NT2/D1 (cell line): ENCODE data around the gene GGACT.

Experiments
- SUZ12 ChIP-seq: IDR thresholded peaks from 2 replicates; pipeline ENCODE4 v1.6.1; 2011; ENCODE audit not compliant: insufficient read length, insufficient read depth; ENCODE audit errors: extremely low read depth
- YY1 ChIP-seq: IDR thresholded peaks from 2 replicates; pipeline ENCODE4 v1.6.1; 2011; ENCODE audit not compliant: insufficient read length, insufficient read depth
- ZNF274 ChIP-seq: IDR thresholded peaks from 2 replicates; pipeline ENCODE4 v1.6.1; 2011; ENCODE audit warnings: mild to moderate bottlenecking, low read depth, low read length

DNA sequence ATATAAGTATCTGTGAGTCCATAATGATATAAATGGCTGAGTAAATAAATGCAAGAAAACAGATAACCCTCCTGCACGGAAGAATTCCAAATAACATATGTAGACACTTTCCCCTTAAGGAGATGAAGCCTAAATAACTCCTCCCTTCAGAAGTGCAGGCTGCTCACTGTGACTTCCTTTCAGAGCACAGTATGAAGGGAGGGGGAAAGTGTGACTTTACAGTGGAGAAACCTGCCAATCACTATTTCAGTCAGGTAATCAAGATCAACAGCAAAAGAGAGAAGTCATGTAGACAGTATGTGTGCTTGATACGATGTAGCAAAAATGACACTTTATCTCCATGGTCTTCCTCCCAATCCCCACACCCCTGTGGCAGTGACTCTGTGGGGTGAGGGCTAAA is 7.1 kb downstream of the GGACT start:
- TF ChIP-seq SUZ12: no peak
- no peak for TF ChIP-seq YY1
- TF ChIP-seq ZNF274: no peak
